Measurements from ENCODE around the gene SLC7A14.
"Not testable (repeated sequence)": the region's sequence is repeated elsewhere in the genome, so short reads cannot be mapped to it uniquely, and the experiment has no call there.

The SLC7A14 gene

DNA sequence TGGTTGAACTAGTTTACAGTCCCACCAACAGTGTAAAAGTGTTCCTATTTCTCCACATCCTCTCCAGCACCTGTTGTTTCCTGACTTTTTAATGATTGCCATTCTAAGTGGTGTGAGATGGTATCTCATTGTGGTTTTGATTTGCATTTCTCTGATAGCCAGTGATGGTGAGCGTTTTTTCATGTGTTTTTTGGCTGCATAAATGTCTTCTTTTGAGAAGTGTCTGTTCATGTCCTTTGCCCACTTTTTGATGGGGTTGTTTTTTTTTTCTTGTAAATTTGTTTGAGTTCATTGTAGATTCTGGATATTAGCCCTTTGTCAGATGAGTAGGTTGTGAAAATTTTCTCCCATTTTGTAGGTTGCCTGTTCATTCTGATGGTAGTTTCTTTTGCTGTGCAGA lies 18.3 kb downstream of the SLC7A14 start:
- H3K18ac ChIP-seq (ENCODE audit: low read length); H3K27ac ChIP-seq (ENCODE audit: low read depth, low read length); H2BK5ac ChIP-seq (ENCODE audit: low read length); H3K36me3 ChIP-seq (ENCODE audit: control insufficient read depth, insufficient read depth, low read length); H2BK120ac ChIP-seq (ENCODE audit: low read depth, low read length); H3K4me2 ChIP-seq (ENCODE audit: low read length); H3K4me3 ChIP-seq (ENCODE audit: low read length); H3K23ac ChIP-seq (ENCODE audit: low read length); DNase-seq; H3K4ac ChIP-seq (ENCODE audit: low read depth, low read length); H3K9ac ChIP-seq (ENCODE audit: low read length); H3K56ac ChIP-seq (ENCODE audit: low read length); H3K79me2 ChIP-seq (ENCODE audit: control insufficient read depth, insufficient read depth, low read length); H2AK5ac ChIP-seq (ENCODE audit: low read length); H2BK15ac ChIP-seq (replicated peaks; ENCODE audit: low read depth); H4K5ac ChIP-seq (ENCODE audit: low read length); H3K79me1 ChIP-seq (ENCODE audit: low read length); H3K27me3 ChIP-seq (ENCODE audit: insufficient read depth, low read length, poor library complexity); H4K8ac ChIP-seq (ENCODE audit: low read depth, low read length); H3K4me1 ChIP-seq (ENCODE audit: control insufficient read depth, low read depth, low read length): not testable (repeated sequence)
- WGBS (ENCODE audit: extremely low coverage, insufficient coverage, low lambda C conversion rate), result no CpG with 5 or more reads among the region's 1 CpG

DNA sequence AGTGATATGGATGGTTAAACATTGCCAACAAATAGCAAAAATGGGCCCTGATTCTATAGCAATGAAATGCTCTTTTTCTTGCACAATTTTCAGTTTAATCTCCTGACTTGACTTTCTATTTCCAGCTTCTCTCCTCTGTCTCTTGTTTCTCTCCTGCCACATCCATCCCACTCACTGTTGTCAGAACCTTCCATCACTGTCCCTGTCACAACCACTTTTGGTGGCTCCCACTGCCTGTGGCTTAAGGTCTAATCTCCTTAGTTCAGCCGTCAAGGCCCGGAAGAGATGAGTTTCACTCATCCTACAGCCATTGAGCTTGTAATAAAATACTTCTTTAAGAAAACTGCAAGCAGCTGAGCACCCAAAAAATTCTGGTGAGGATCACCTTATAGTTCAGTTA lies 19.5 kb downstream of the SLC7A14 start:
- no peak overlapping the region for H3K27ac ChIP-seq (ENCODE audit: low read depth, low read length)
- H3K4ac ChIP-seq (ENCODE audit: low read depth, low read length), result no peak overlapping the region
- H3K79me2 ChIP-seq (ENCODE audit: control insufficient read depth, insufficient read depth, low read length), result no peaks in the 10 kb centered on the region
- H4K8ac ChIP-seq (ENCODE audit: low read depth, low read length), result no peak overlapping the region
- no peak overlapping the region for H2BK120ac ChIP-seq (ENCODE audit: low read depth, low read length)
- H3K4me2 ChIP-seq (ENCODE audit: low read length), result no peak overlapping the region
- no peak for DNase-seq
- H3K4me3 ChIP-seq (ENCODE audit: low read length), result no peak overlapping the region
- H3K27me3 ChIP-seq (ENCODE audit: insufficient read depth, low read length, poor library complexity), result no peaks in the 10 kb centered on the region
- H3K18ac ChIP-seq (ENCODE audit: low read length), result no peak overlapping the region
- WGBS (ENCODE audit: extremely low coverage, insufficient coverage, low lambda C conversion rate), result no CpG with 5 or more reads among the region's 2 CpGs
- no peaks in the 10 kb centered on the region for H3K4me1 ChIP-seq (ENCODE audit: control insufficient read depth, low read depth, low read length)
- no peak overlapping the region for H4K5ac ChIP-seq (ENCODE audit: low read length)
- no peak overlapping the region for H3K23ac ChIP-seq (ENCODE audit: low read length)
- no peak overlapping the region for H2BK5ac ChIP-seq (ENCODE audit: low read length)
- no peaks in the 10 kb centered on the region for H3K79me1 ChIP-seq (ENCODE audit: low read length)
- H2BK15ac ChIP-seq (replicated peaks; ENCODE audit: low read depth), result no peak overlapping the region
- H3K56ac ChIP-seq (ENCODE audit: low read length), result no peak overlapping the region
- no peaks in the 10 kb centered on the region for H3K36me3 ChIP-seq (ENCODE audit: control insufficient read depth, insufficient read depth, low read length)
- H2AK5ac ChIP-seq (ENCODE audit: low read length), result no peak overlapping the region
- no peak overlapping the region for H3K9ac ChIP-seq (ENCODE audit: low read length)

DNA sequence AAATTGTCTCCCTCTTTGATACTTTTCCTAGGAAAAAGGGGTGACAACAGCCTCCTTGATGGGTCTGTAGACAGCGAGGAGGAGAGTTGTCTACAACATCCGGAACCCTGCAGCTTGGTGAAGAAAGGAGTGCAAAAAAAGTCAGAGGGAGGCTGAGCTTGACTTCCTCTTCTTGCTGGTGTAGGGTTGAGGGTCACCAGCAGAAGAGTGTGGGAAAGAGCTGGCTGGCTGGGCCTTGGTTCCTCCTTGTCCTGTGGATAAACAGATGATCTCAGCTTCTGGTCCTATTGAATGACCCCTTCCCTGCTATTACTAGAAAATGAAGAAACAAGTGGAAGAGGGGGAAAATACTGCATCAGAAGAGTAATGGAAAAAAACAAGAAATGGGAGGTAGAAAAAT lies 20.4 kb downstream of the SLC7A14 start:
- Histone ChIP-seq H4K8ac (ENCODE audit: low read depth, low read length) (no peak overlapping the region), H4K5ac (ENCODE audit: low read length) (no peak overlapping the region), H2BK120ac (ENCODE audit: low read depth, low read length) (no peak overlapping the region), H3K27ac (ENCODE audit: low read depth, low read length) (no peak overlapping the region), H3K27me3 (ENCODE audit: insufficient read depth, low read length, poor library complexity) (no peaks in the 10 kb centered on the region), H3K56ac (ENCODE audit: low read length) (no peak overlapping the region), H3K23ac (ENCODE audit: low read length) (no peak overlapping the region), H3K4me2 (ENCODE audit: low read length) (no peak overlapping the region), H3K4me3 (ENCODE audit: low read length) (no peak overlapping the region), H2BK15ac (replicated peaks; ENCODE audit: low read depth) (no peak overlapping the region), H3K79me2 (ENCODE audit: control insufficient read depth, insufficient read depth, low read length) (no peaks in the 10 kb centered on the region), H2AK5ac (ENCODE audit: low read length) (no peak overlapping the region), H3K4ac (ENCODE audit: low read depth, low read length) (no peak overlapping the region), H3K4me1 (ENCODE audit: control insufficient read depth, low read depth, low read length) (no peaks in the 10 kb centered on the region), H3K36me3 (ENCODE audit: control insufficient read depth, insufficient read depth, low read length) (no peaks in the 10 kb centered on the region), H3K18ac (ENCODE audit: low read length) (no peak overlapping the region), H3K79me1 (ENCODE audit: low read length) (no peaks in the 10 kb centered on the region), H2BK5ac (ENCODE audit: low read length) (no peak overlapping the region), H3K9ac (ENCODE audit: low read length) (no peak overlapping the region)
- WGBS (ENCODE audit: extremely low coverage, insufficient coverage, low lambda C conversion rate), result no CpG with 5 or more reads among the region's 2 CpGs
- DNase-seq, result no peak

DNA sequence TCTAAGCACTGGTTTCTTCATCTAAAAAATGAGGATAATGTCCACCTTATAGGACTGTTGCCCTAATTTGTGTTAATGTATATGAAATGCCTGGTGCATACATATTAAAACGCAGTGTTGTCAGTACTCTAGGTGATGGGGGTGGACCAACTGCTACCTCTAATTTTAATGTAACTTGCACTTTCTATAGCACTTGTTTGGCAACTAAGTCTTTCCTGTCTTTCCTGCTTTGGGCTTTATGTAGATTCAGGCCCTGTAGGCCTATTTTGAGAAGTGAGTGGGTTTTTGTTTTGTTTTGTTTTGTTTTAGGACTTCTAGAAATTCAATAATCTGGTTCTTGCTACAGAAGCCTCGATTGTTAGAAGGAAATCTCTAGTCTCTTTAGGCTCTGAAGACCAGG lies 21.2 kb downstream of the SLC7A14 start:
- H2BK15ac ChIP-seq (replicated peaks; ENCODE audit: low read depth), result no peak overlapping the region
- no peak overlapping the region for H3K18ac ChIP-seq (ENCODE audit: low read length)
- H3K4ac ChIP-seq (ENCODE audit: low read depth, low read length), result no peak overlapping the region
- no peaks in the 10 kb centered on the region for H3K4me1 ChIP-seq (ENCODE audit: control insufficient read depth, low read depth, low read length)
- no peaks in the 10 kb centered on the region for H3K36me3 ChIP-seq (ENCODE audit: control insufficient read depth, insufficient read depth, low read length)
- H4K5ac ChIP-seq (ENCODE audit: low read length), result no peak overlapping the region
- no peaks in the 10 kb centered on the region for H3K79me1 ChIP-seq (ENCODE audit: low read length)
- H3K56ac ChIP-seq (ENCODE audit: low read length), result no peak overlapping the region
- H2BK5ac ChIP-seq (ENCODE audit: low read length), result no peak overlapping the region
- no peak overlapping the region for H3K27ac ChIP-seq (ENCODE audit: low read depth, low read length)
- H3K23ac ChIP-seq (ENCODE audit: low read length), result no peak overlapping the region
- no peaks in the 10 kb centered on the region for H3K79me2 ChIP-seq (ENCODE audit: control insufficient read depth, insufficient read depth, low read length)
- no CpG with 5 or more reads among the region's 2 CpGs for WGBS (ENCODE audit: extremely low coverage, insufficient coverage, low lambda C conversion rate)
- no peaks in the 10 kb centered on the region for H3K27me3 ChIP-seq (ENCODE audit: insufficient read depth, low read length, poor library complexity)
- no peak overlapping the region for H2AK5ac ChIP-seq (ENCODE audit: low read length)
- H4K8ac ChIP-seq (ENCODE audit: low read depth, low read length), result no peak overlapping the region
- no peak for DNase-seq
- H2BK120ac ChIP-seq (ENCODE audit: low read depth, low read length), result no peak overlapping the region
- H3K4me2 ChIP-seq (ENCODE audit: low read length), result no peak overlapping the region
- no peak overlapping the region for H3K9ac ChIP-seq (ENCODE audit: low read length)
- H3K4me3 ChIP-seq (ENCODE audit: low read length), result no peak overlapping the region

DNA sequence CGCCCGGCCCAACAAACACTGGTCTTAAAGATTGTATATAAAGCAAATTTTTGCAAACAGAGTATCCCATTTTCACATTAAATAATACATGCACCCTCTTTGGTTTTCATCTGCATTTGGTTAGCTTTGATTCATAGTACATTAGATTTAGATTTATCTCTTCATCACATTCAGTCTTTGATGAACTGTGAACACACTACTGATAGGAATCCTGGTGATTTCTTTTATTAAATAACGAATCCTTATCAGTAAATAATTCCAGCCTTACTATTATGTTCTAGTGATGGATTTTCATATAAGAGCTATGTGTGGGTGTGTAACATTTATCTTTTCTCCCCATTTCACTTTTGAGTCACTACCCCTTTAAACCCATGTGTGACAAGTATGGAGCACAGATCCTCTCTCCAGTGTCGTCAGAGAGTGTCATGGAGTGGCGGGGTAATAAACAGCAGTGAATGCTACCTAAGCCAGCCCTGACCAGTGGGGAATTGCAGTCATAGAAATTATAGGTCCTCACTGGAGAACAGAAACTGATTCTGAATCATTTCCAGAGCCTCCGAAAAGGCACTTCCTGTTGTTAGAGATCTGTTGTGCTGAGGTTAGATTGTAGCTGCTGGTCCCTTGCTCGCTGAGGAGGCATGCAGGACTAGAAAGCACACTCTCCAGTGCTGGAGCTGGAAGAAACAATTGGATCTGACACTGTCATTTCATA lies 22.0 kb downstream of the SLC7A14 start:
- Histone ChIP-seq H3K4me1 (ENCODE audit: control insufficient read depth, low read depth, low read length) (no peaks in the 10 kb centered on the region), H2AK5ac (ENCODE audit: low read length) (no peak overlapping the region), H3K79me1 (ENCODE audit: low read length) (no peaks in the 10 kb centered on the region), H3K4me3 (ENCODE audit: low read length) (no peak overlapping the region), H3K23ac (ENCODE audit: low read length) (no peak overlapping the region), H3K36me3 (ENCODE audit: control insufficient read depth, insufficient read depth, low read length) (no peaks in the 10 kb centered on the region), H3K27me3 (ENCODE audit: insufficient read depth, low read length, poor library complexity) (no peaks in the 10 kb centered on the region), H3K4ac (ENCODE audit: low read depth, low read length) (no peak overlapping the region), H3K4me2 (ENCODE audit: low read length) (no peak overlapping the region), H2BK15ac (replicated peaks; ENCODE audit: low read depth) (no peak overlapping the region), H3K56ac (ENCODE audit: low read length) (no peak overlapping the region), H4K5ac (ENCODE audit: low read length) (no peak overlapping the region), H2BK5ac (ENCODE audit: low read length) (no peak overlapping the region), H3K18ac (ENCODE audit: low read length) (no peak overlapping the region), H3K79me2 (ENCODE audit: control insufficient read depth, insufficient read depth, low read length) (no peaks in the 10 kb centered on the region), H3K9ac (ENCODE audit: low read length) (no peak overlapping the region), H2BK120ac (ENCODE audit: low read depth, low read length) (no peak overlapping the region), H3K27ac (ENCODE audit: low read depth, low read length) (no peak overlapping the region), H4K8ac (ENCODE audit: low read depth, low read length) (no peak overlapping the region)
- DNase-seq, result no peak
- WGBS (ENCODE audit: extremely low coverage, insufficient coverage, low lambda C conversion rate), result no CpG with 5 or more reads among the region's 7 CpGs

DNA sequence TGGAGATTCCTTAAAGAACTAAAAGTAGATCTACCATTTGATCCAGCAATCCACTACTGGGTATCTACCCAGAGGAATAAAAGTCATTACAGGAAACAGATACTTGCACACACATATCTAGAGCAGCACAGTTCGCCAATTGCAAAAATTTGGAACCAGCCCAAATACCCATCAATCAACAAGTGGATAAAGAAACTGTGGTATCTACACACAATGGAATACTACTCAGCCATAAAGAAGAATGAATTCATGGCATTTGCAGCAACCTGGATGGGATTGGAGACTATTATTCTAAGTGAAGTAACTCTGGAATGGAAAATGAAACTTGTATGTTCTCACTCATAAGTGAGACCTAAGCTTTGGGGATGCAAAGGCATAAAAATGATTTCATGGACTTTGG lies 23.8 kb downstream of the SLC7A14 start:
- no peaks in the 10 kb centered on the region for H3K27me3 ChIP-seq (ENCODE audit: insufficient read depth, low read length, poor library complexity)
- no peak overlapping the region for H3K23ac ChIP-seq (ENCODE audit: low read length)
- H3K79me2 ChIP-seq (ENCODE audit: control insufficient read depth, insufficient read depth, low read length), result no peaks in the 10 kb centered on the region
- no CpG with 5 or more reads among the region's 1 CpG for WGBS (ENCODE audit: extremely low coverage, insufficient coverage, low lambda C conversion rate)
- H2BK5ac ChIP-seq (ENCODE audit: low read length), result no peak overlapping the region
- H2BK120ac ChIP-seq (ENCODE audit: low read depth, low read length), result no peak overlapping the region
- no peak overlapping the region for H3K4me3 ChIP-seq (ENCODE audit: low read length)
- H4K5ac ChIP-seq (ENCODE audit: low read length), result no peak overlapping the region
- H4K8ac ChIP-seq (ENCODE audit: low read depth, low read length), result no peak overlapping the region
- H2AK5ac ChIP-seq (ENCODE audit: low read length), result no peak overlapping the region
- H3K4ac ChIP-seq (ENCODE audit: low read depth, low read length), result no peak overlapping the region
- H3K4me1 ChIP-seq (ENCODE audit: control insufficient read depth, low read depth, low read length), result no peaks in the 10 kb centered on the region
- no peak overlapping the region for H2BK15ac ChIP-seq (replicated peaks; ENCODE audit: low read depth)
- no peaks in the 10 kb centered on the region for H3K36me3 ChIP-seq (ENCODE audit: control insufficient read depth, insufficient read depth, low read length)
- no peak overlapping the region for H3K4me2 ChIP-seq (ENCODE audit: low read length)
- no peaks in the 10 kb centered on the region for H3K79me1 ChIP-seq (ENCODE audit: low read length)
- no peak overlapping the region for H3K9ac ChIP-seq (ENCODE audit: low read length)
- no peak overlapping the region for H3K18ac ChIP-seq (ENCODE audit: low read length)
- no peak overlapping the region for H3K27ac ChIP-seq (ENCODE audit: low read depth, low read length)
- no peak for DNase-seq
- no peak overlapping the region for H3K56ac ChIP-seq (ENCODE audit: low read length)
